ENCODE data around the gene RELL1. TPM values are rescaled to one million over a fixed set of nuclear protein-coding genes. Genes with fewer than 3 reads are reported as not detected.

The RELL1 gene
- total RNA-seq, 2 experiments from 2014 or later = 53.5 to 62.3 TPM

GRCh38 chr4:37603070-37603468 lies 83.1 kb downstream of the RELL1 start:
- no TSS peak for BruUV-seq (replicated peaks)
- CTCF ChIA-PET (ENCODE audit: unreplicated experiment) = interaction anchor here (1.8 kb wide), 1 partner anchor 199 kb away, joined by 5 read pairs; no protein-coding TSS in a partner anchor
- Histone ChIP-seq H3K4me1 (ENCODE audit: insufficient read depth, low read length, poor library complexity, severe bottlenecking) (no peaks in the 10 kb centered on the region), H3K36me3 (ENCODE audit: insufficient read depth, low read length) (no peaks in the 10 kb centered on the region; the same call in 1 of the 2 replicates), H3K9me3 (ENCODE audit: low read length) (no peaks in the 10 kb centered on the region), H2AFZ (ENCODE audit: low read length) (no peak overlapping the region), H3K9me2 (ENCODE audit: insufficient read depth, low read length) (no peaks in the 10 kb centered on the region), H3K4me3 (ENCODE audit: low read depth, low read length, poor library complexity, severe bottlenecking) (no peak overlapping the region), H3K27ac (ENCODE audit: low read depth, low read length, poor library complexity, severe bottlenecking) (no peak overlapping the region), H4K20me1 (ENCODE audit: insufficient read depth, low read length) (no peaks in the 10 kb centered on the region), H3K79me2 (ENCODE audit: insufficient read depth, low read depth, low read length) (no peaks in the 10 kb centered on the region), H3K4me2 (ENCODE audit: low read length) (no peak overlapping the region)
- TF ChIP-seq CTCF (conservative IDR thresholded peaks at IDR 0.05; ENCODE audit: low read length) (peak; percentile 99), EZH2phosphoT487 (IDR thresholded peaks at IDR 0.05; ENCODE audit: borderline replicate concordance, low read depth, low read length) (no peak)
- POLR2A ChIA-PET = interaction anchor here (0.7 to 1.0 kb wide), 2 partner anchors 124 to 168 kb away, joined by 3 read pairs; no protein-coding TSS in a partner anchor
- intact Hi-C loops (cut with micrococcal nuclease; ENCODE audit: unreplicated experiment) = loop anchor here (1.0 to 10.0 kb wide), 4 partner anchors 83 to 432 kb away; partner anchors contain the start of gene RELL1
- DNase-seq (ENCODE audit: low spot score) = peak; percentile 60

- POLR2A ChIA-PET = interaction anchor here (0.7 to 1.0 kb wide), 4 partner anchors 10 to 448 kb away, joined by 3 to 7 read pairs (median 4); no protein-coding TSS in a partner anchor
- DNase-seq (ENCODE audit: low spot score) = no peak
- CTCF ChIA-PET (ENCODE audit: unreplicated experiment) = interaction anchor here (1.8 kb wide), 1 partner anchor 199 kb away, joined by 5 read pairs; no protein-coding TSS in a partner anchor
Measured at GRCh38 chr4:37602454-37603069, 83.6 kb downstream of the RELL1 start.

More at GRCh38 chr4:37602454-37603069, 83.6 kb downstream of the RELL1 start:
- Histone ChIP-seq H3K9me2 (ENCODE audit: insufficient read depth, low read length) (no peaks in the 10 kb centered on the region), H4K20me1 (ENCODE audit: insufficient read depth, low read length) (no peaks in the 10 kb centered on the region), H3K27ac (ENCODE audit: low read depth, low read length, poor library complexity, severe bottlenecking) (no peak overlapping the region), H3K9me3 (ENCODE audit: low read length) (no peaks in the 10 kb centered on the region), H2AFZ (ENCODE audit: low read length) (no peak overlapping the region), H3K36me3 (ENCODE audit: insufficient read depth, low read length) (no peaks in the 10 kb centered on the region; the same call in 1 of the 2 replicates), H3K4me2 (ENCODE audit: low read length) (no peak overlapping the region), H3K79me2 (ENCODE audit: insufficient read depth, low read depth, low read length) (no peaks in the 10 kb centered on the region), H3K4me1 (ENCODE audit: insufficient read depth, low read length, poor library complexity, severe bottlenecking) (no peaks in the 10 kb centered on the region), H3K4me3 (ENCODE audit: low read depth, low read length, poor library complexity, severe bottlenecking) (no peak overlapping the region)
- TF ChIP-seq EZH2phosphoT487 (IDR thresholded peaks at IDR 0.05; ENCODE audit: borderline replicate concordance, low read depth, low read length) = no peak
- no peak for TF ChIP-seq CTCF (conservative IDR thresholded peaks at IDR 0.05; ENCODE audit: low read length)
- intact Hi-C loops (cut with micrococcal nuclease; ENCODE audit: unreplicated experiment) = loop anchor here (1.0 to 10.0 kb wide), 4 partner anchors 84 to 432 kb away; partner anchors contain the start of gene RELL1
- BruUV-seq (replicated peaks) = no TSS peak
